ENCODE measurements around the gene SETD3. TPM values are rescaled to one million over a fixed set of nuclear protein-coding genes. Genes with fewer than 3 reads are reported as not detected.

The SETD3 gene
- total RNA-seq, 2 donors from 2014 or later, result 57.8 to 68.1 TPM

DNA sequence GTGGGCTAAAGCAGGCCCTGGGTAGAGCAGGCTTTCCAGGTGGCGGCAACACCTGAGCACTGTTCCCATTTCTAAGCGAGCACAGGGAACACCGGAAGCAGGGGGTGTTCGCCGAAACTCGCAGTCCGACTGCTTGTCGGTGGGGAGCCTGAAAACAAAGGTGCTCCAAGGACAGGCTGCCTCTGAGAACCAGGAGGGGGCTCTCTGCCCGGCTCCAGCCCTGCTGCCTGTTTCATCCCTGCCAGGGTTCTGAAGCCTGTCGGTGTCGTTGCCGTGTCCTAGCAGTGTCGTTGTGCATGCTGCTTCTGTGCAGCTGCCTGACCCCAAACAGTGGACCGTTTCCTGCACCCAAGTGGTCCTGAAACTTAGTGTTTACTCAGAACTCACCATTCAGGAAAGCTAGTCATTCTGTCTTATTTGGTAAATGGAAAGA, 22.3 kb upstream of the SETD3 start:
- no peaks in the 10 kb centered on the region for H3K9me3 ChIP-seq (ENCODE audit: control insufficient read depth, low read length)
- WGBS, 2 experiments (ENCODE audit: insufficient coverage in 1 of 2, insufficient read length in 1 of 2), result 88% methylated on average over 13 to 14 of the region's 14 CpGs
- H3K4me3 Mint-ChIP-seq, result no peak overlapping the region
- TF ChIP-seq CTCF (conservative IDR thresholded peaks at IDR 0.05), result peak; percentile 50
- no peaks in the 10 kb centered on the region for H3K4me1 ChIP-seq (ENCODE audit: control insufficient read depth, insufficient read depth, low read length)
- H3K9me3 Mint-ChIP-seq, result no peaks in the 10 kb centered on the region
- no peaks in the 10 kb centered on the region for H3K27me3 Mint-ChIP-seq (ENCODE audit: insufficient read depth)
- H3K4me3 ChIP-seq (ENCODE audit: low read length), result no peak overlapping the region
- H3K27me3 ChIP-seq (ENCODE audit: control insufficient read depth, insufficient read depth, low read length, poor library complexity, severe bottlenecking), result no peaks in the 10 kb centered on the region
- H3K36me3 ChIP-seq (ENCODE audit: control insufficient read depth, insufficient read depth, low read length), result peaks cover 98% of the 10 kb centered on the region
- H3K27ac Mint-ChIP-seq, result no peak overlapping the region
- H3K4me1 Mint-ChIP-seq, result peaks cover 5% of the 10 kb centered on the region
- peaks cover 71% of the 10 kb centered on the region for H3K36me3 Mint-ChIP-seq (ENCODE audit: low read depth)
- H3K27ac ChIP-seq (ENCODE audit: low read depth, low read length), result no peak overlapping the region
- DNase-seq, result peak; percentile 76
- H3K9ac ChIP-seq (ENCODE audit: extremely low read depth, low read length, poor library complexity, severe bottlenecking), result no peak overlapping the region

- Histone ChIP-seq H3K4me1 (ENCODE audit: control insufficient read depth, insufficient read depth, low read length) (no peaks in the 10 kb centered on the region), H3K4me3 (ENCODE audit: low read length) (no peak overlapping the region), H3K27ac (ENCODE audit: low read depth, low read length) (no peak overlapping the region), H3K27me3 (ENCODE audit: control insufficient read depth, insufficient read depth, low read length, poor library complexity, severe bottlenecking) (no peaks in the 10 kb centered on the region), H3K9ac (ENCODE audit: extremely low read depth, low read length, poor library complexity, severe bottlenecking) (no peak overlapping the region), H3K36me3 (ENCODE audit: control insufficient read depth, insufficient read depth, low read length) (peaks cover 92% of the 10 kb centered on the region), H3K9me3 (ENCODE audit: control insufficient read depth, low read length) (no peaks in the 10 kb centered on the region)
- DNase-seq, result no peak
- TF ChIP-seq CTCF (conservative IDR thresholded peaks at IDR 0.05), result no peak
- Mint-ChIP-seq H3K9me3 (no peaks in the 10 kb centered on the region), H3K4me1 (peaks cover 2% of the 10 kb centered on the region), H3K36me3 (ENCODE audit: low read depth) (peaks cover 60% of the 10 kb centered on the region), H3K27ac (no peak overlapping the region), H3K4me3 (no peak overlapping the region), H3K27me3 (ENCODE audit: insufficient read depth) (no peaks in the 10 kb centered on the region)
- WGBS, 2 experiments (ENCODE audit: insufficient coverage in 1 of 2, insufficient read length in 1 of 2), result 95 to 96% methylated on average over 3 of the region's 3 CpGs
Observed at GRCh38 chr14:99497894-99498293, 17.2 kb upstream of the SETD3 start.

DNA sequence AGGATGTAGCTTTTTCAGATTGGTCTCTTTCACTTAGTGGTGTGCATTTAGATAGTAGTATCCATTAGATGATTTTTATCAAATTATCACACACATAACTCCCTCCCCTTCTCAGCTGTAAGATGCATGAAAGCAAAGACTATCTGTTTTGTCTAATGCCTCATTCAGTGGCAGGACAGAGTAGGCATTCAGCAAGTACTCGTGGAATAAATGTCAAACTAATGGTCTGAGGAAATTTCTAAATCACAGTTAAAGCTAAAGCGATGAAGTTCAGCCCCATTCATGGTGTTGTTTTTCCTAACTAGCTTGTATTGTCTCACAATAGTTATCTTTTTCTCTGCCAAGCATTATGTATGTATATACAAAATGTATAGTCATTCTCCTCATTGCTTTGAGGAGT, 16.7 kb upstream of the SETD3 start:
- Mint-ChIP-seq H3K27ac (no peak overlapping the region), H3K36me3 (ENCODE audit: low read depth) (peaks cover 58% of the 10 kb centered on the region), H3K4me1 (no peaks in the 10 kb centered on the region), H3K27me3 (ENCODE audit: insufficient read depth) (no peaks in the 10 kb centered on the region), H3K4me3 (no peak overlapping the region), H3K9me3 (no peaks in the 10 kb centered on the region)
- Histone ChIP-seq H3K27ac (ENCODE audit: low read depth, low read length) (no peak overlapping the region), H3K9me3 (ENCODE audit: control insufficient read depth, low read length) (no peaks in the 10 kb centered on the region), H3K36me3 (ENCODE audit: control insufficient read depth, insufficient read depth, low read length) (peaks cover 92% of the 10 kb centered on the region), H3K4me1 (ENCODE audit: control insufficient read depth, insufficient read depth, low read length) (no peaks in the 10 kb centered on the region), H3K27me3 (ENCODE audit: control insufficient read depth, insufficient read depth, low read length, poor library complexity, severe bottlenecking) (no peaks in the 10 kb centered on the region), H3K9ac (ENCODE audit: extremely low read depth, low read length, poor library complexity, severe bottlenecking) (no peak overlapping the region), H3K4me3 (ENCODE audit: low read length) (no peak overlapping the region)
- WGBS, 2 experiments (ENCODE audit: insufficient coverage in 1 of 2, insufficient read length in 1 of 2), result 89 to 94% methylated on average over 1 to 2 of the region's 2 CpGs
- no peak for TF ChIP-seq CTCF (conservative IDR thresholded peaks at IDR 0.05)
- no peak for DNase-seq
